Measurements from ENCODE around the gene SLC39A10.

DNA sequence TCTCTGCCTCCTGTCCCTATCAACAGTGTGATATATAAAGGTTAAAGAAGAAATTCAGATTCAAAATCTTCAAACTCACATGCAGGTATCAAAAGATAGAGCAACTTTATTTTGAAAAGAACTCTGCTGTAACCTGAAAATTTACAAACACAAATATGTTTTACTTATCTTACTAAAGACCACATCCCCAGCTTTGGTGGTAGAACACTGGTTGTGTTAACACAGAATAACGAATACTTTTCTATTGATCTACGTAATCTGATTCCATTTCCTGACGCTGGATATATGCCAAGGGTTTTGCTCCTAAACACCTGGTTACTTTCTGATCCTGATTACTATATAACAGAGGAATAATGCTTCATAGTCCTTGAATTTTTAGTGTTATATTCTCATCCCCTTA, 23.1 kb upstream of the SLC39A10 start:
- TF ChIP-seq RAD21 (CRISPR knock-in tag; conservative IDR thresholded peaks at IDR 0.05 in 1 of 2, IDR thresholded peaks at IDR 0.05 in 1 of 2) (no peak), SMC3 (conservative IDR thresholded peaks at IDR 0.05; ENCODE audit: insufficient read depth, low read depth, low read length) (no peak), FUS (optimal IDR thresholded peaks at IDR 0.05; ENCODE audit: low read depth, low read length) (no peak), POLR2AphosphoS5 (IDR thresholded peaks at IDR 0.05; ENCODE audit: control insufficient read depth, insufficient read depth, low read depth, low read length) (no peak), ZNF184 (CRISPR knock-in tag; IDR thresholded peaks at IDR 0.05) (no peak), RFX1 (IDR thresholded peaks at IDR 0.05) (no peak), ZBTB7A (IDR thresholded peaks at IDR 0.05; ENCODE audit: borderline replicate concordance, control insufficient read depth, low read depth, low read length) (no peak), EZH2 (IDR thresholded peaks at IDR 0.05; ENCODE audit: borderline replicate concordance, low read depth, low read length) (no peak), ZNF764 (CRISPR knock-in tag; IDR thresholded peaks at IDR 0.05; ENCODE audit: low read depth) (no peak)
- TF ChIP-seq, protein P1, sequence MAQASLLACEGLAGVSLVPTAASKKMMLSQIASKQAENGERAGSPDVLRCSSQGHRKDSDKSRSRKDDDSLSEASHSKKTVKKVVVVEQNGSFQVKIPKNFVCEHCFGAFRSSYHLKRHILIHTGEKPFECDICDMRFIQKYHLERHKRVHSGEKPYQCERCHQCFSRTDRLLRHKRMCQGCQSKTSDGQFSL (CRISPR knock-in tag; IDR thresholded peaks at IDR 0.05): no peak
- TF ChIP-seq, protein P1 (tag; IDR thresholded peaks at IDR 0.05): no peak
- TF ChIP-seq, protein P2, sequence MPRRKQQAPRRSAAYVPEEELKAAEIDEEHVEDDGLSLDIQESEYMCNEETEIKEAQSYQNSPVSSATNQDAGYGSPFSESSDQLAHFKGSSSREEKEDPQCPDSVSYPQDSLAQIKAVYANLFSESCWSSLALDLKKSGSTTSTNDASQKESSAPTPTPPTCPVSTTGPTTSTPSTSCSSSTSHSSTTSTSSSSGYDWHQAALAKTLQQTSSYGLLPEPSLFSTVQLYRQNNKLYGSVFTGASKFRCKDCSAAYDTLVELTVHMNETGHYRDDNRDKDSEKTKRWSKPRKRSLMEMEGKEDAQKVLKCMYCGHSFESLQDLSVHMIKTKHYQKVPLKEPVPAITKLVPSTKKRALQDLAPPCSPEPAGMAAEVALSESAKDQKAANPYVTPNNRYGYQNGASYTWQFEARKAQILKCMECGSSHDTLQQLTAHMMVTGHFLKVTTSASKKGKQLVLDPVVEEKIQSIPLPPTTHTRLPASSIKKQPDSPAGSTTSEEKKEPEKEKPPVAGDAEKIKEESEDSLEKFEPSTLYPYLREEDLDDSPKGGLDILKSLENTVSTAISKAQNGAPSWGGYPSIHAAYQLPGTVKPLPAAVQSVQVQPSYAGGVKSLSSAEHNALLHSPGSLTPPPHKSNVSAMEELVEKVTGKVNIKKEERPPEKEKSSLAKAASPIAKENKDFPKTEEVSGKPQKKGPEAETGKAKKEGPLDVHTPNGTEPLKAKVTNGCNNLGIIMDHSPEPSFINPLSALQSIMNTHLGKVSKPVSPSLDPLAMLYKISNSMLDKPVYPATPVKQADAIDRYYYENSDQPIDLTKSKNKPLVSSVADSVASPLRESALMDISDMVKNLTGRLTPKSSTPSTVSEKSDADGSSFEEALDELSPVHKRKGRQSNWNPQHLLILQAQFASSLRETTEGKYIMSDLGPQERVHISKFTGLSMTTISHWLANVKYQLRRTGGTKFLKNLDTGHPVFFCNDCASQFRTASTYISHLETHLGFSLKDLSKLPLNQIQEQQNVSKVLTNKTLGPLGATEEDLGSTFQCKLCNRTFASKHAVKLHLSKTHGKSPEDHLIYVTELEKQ (CRISPR knock-in tag; IDR thresholded peaks at IDR 0.05): no peak

Data from K562 (cell line).